NCI-H1417 (cell line): Measurements from ENCODE around the gene FSIP2.

Source experiments
- DNase-seq, 3 experiments: peaks; one replicate each; lab custom pipeline; 2025; lab: John Stamatoyannopoulos, UW

Gene FSIP2

DNA sequence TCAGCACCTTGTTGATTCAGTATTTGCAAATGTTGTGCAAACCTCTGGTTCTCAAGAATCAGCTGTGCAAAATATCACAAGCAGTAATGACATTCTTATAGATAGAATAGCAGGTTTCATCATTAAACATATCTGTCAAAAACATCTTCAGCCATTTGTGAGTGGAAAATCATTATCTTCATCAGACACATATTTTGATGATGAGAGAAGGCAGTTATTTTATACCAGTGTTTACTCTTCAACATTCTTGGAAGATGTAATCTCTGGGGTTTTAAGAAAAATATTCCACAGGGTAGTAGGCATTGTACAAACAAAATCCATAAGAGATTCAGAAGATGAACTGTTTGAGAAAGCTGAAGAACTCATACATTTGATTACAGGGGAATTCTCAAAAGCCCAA, 64.3 kb downstream of the FSIP2 start:
- DNase-seq: no peak

DNA sequence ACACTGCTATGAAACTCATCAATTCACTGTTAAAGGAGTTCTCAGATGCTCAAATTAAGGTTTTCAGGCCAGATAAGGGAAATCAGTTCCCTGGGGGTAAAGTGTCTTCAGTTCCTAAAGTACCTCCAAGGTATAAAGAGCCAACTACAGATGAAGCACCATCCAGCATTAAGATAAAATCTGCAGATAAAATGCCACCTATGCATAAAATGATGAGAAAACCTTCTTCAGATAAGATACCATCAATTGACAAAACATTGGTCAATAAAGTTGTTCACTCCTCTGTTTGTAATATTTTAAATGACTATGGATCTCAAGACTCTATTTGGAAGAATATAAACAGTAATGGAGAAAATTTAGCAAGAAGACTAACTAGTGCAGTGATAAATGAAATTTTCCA, 68.2 kb downstream of the FSIP2 start:
- no peak for DNase-seq

GRCh38 chr2:185807351-185807750, 68.7 kb downstream of the FSIP2 start:
- DNase-seq: no peak

- no peak for DNase-seq
Observed at GRCh38 chr2:185811580-185811979, 73.0 kb downstream of the FSIP2 start.

DNA sequence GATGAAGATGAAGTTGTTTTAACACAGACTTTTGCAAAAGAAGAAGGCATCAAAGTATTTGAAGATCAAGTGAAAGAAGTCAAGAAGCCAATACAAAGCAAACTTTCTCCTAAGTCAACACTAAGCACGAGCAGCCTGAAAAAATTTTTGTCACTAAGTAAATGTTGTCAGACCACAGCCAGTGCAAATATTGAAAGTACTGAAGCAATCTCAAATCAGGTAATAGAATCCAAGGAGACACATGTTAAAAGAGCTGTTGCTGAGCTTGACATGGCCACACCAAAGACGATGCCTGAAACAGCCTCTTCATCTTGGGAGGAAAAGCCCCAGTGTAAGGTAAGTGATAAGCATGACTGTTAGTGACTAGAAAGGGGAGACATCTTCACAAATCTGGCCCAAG, 75.1 kb downstream of the FSIP2 start:
- no peak for DNase-seq

- DNase-seq: no peak
Observed at GRCh38 chr2:185817991-185818390, 79.4 kb downstream of the FSIP2 start.

GRCh38 chr2:185821467-185821866, 82.9 kb downstream of the FSIP2 start:
- no peak for DNase-seq

GRCh38 chr2:185823773-185824172, 85.2 kb downstream of the FSIP2 start:
- no peak for DNase-seq

DNA sequence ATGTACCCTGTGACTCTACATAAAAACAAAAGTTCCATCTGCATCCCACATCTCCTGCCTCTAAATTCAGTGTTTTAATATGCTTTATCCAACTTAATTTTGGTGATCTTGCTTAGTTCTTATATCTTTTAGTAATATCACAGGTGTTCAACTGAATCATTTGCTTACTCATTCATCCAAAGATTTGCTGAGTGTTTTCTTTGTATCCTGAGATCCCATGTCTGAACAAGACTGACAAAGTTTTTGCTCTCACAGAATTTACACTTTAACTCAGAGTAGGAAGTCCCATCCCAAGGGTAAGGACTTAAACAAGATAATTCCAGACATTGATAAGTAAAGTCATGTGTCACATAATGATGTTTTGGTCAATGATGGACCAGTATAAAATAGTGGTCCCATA, 87.0 kb downstream of the FSIP2 start:
- no peak for DNase-seq

DNA sequence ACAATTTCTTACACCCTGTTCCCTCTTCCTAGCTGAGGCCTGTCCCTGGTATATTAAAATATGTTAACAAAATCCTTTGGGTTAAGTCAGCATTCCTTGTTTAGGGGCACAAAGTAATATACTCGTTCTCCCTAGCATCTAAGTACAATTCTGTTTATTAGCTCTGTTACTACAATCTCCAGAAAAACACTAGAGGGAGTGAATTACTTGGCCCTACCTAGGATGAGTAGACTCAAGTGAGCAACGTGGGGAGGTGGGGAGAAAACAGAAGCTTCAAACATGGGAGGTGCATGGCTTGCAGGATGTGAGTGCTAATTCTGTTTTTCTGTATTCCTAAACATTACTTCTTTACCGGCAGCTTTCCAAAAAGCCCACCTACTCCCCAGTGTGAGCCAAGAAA, 89.7 kb downstream of the FSIP2 start:
- no peak for DNase-seq

DNA sequence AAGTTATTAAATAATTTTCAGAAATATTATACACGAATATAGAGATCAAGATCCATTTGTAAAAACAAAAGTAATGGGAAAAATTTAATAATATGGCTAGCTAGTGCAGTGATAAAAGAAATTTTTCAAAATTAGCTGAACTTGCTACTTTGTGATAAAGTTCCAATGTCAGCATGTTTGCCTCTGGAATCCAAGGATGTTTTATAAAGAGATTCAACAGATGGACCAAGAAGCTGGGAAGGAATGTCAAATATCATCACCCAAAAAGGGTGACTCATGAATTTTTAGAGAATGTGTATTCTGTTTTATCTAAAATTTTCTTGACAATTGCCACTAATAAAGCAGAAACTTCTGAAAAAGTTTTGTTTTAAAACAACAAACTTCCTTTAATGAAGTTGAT, 95.3 kb downstream of the FSIP2 start:
- DNase-seq: no peak

- DNase-seq: no peak
Observed at GRCh38 chr2:185835974-185836373, 97.4 kb downstream of the FSIP2 start.

DNA sequence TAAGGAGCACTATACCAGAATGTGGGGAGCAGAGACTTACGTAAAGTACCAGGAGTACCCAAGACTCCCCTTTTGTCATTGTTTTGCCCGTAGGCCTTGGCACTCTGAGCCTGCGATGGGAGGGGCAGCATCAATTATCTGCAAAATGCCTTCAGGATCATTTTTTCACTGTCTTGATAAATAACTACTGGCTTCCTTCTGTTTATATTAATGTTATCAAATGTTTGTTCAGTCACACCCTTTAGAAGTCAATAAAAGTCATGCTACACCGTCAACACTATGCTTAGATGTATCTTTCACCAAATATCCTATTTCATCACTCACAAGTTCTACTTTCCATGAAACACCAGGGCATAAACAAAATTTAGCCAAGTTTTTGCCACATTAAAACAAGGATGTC, 116.3 kb downstream of the FSIP2 start:
- no peak for DNase-seq

GRCh38 chr2:185857691-185858090, 119.1 kb downstream of the FSIP2 start:
- DNase-seq: no peak

GRCh38 chr2:185859506-185859905, 120.9 kb downstream of the FSIP2 start:
- no peak for DNase-seq

GRCh38 chr2:185860321-185860720, 121.7 kb downstream of the FSIP2 start:
- DNase-seq: no peak

- DNase-seq: no peak
Observed at GRCh38 chr2:185862657-185863398, 124.2 kb downstream of the FSIP2 start.

DNA sequence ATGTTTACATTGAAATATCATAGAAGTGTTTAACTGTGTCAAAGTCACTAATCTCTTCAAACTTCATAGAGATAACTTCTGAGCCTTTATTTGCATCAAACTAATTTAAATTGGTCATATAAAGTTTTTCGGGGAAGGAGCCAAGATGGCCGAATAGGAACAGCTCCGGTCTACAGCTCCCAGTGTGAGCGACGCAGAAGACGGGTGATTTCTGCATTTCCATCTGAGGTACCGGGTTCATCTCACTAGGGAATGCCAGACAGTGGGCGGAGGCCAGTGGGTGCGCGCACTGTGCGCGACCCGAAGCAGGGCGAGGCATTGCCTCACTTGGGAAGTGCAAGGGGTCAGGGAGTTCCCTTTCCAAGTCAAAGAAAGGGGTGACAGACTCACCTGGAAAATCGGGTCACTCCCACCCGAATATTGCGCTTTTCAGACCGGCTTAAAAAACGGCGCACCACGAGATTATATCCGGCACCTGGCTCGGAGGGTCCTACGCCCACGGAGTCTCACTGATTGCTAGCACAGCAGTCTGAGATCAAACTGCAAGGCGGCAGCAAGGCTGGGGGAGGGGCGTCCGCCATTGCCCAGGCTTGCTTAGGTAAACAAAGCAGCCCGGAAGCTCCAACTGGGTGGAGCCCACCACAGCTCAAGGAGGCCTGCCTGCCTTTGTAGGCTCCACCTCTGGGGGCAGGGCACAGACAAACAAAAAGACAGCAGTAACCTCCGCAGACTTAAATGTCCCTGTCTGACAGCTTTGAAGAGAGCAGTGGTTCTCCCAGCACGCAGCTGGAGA, 126.1 kb downstream of the FSIP2 start:
- DNase-seq: peak in 1 of 3 experiments; percentile 9

- no peak for DNase-seq
Observed at GRCh38 chr2:185875136-185875931, 136.7 kb downstream of the FSIP2 start.

DNA sequence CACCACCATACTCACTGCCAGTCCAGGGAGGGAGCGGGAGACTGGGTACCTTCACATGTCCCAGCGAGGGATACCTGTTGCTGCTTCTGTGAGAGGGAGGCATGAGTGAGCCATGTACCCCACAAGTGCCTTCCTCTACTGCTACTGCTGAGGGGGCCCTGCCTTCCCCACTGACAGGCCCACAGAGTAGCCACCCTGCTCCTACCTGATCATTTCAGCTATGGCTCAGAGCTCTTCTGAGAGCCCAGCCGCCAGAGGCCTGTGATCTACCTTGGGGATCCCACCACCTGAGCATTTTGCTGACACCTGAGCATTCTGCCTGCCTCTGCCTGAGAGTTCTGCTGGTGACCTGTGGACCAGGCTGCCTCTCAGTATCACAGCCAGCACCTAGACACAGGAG, 137.6 kb downstream of the FSIP2 start:
- no peak for DNase-seq

- DNase-seq: no peak
Observed at GRCh38 chr2:185880396-185880795, 141.8 kb downstream of the FSIP2 start.
